Upper lobe of left lung (tissue), 4 donors: ENCODE results near the gene NVL.

Experiments used
- CTCF ChIP-seq, 6 experiments: fragments of 450-650 bp in 4 of 6; fragments of 200-600 bp in 2 of 6; sonication (generic) in 2 of 6; IDR thresholded peaks; one replicate each; pipeline ENCODE4 v1.5.1; 2016 to 2019; ENCODE audit warnings: antibody characterized with exemption in 6 of 6
- EP300 ChIP-seq, 4 donors: sonication (generic); formaldehyde crosslinking; IDR thresholded peaks; one replicate each; pipeline ENCODE4 v1.5.1; 2017; ENCODE audit warnings: antibody characterized with exemption in 4 of 4, control low read depth in 2 of 4
- POLR2A ChIP-seq, 4 donors: fragments of 450-650 bp; IDR thresholded peaks; one replicate each; pipeline ENCODE4 v1.5.1; 2016 to 2017; ENCODE audit warnings: antibody characterized with exemption in 4 of 4, mild to moderate bottlenecking in 2 of 4
- POLR2AphosphoS5 ChIP-seq, 2 donors: sonication (generic); formaldehyde crosslinking; IDR thresholded peaks; one replicate each; pipeline ENCODE4 v1.5.1; 2017; ENCODE audit warnings: antibody characterized with exemption in 2 of 2

DNA sequence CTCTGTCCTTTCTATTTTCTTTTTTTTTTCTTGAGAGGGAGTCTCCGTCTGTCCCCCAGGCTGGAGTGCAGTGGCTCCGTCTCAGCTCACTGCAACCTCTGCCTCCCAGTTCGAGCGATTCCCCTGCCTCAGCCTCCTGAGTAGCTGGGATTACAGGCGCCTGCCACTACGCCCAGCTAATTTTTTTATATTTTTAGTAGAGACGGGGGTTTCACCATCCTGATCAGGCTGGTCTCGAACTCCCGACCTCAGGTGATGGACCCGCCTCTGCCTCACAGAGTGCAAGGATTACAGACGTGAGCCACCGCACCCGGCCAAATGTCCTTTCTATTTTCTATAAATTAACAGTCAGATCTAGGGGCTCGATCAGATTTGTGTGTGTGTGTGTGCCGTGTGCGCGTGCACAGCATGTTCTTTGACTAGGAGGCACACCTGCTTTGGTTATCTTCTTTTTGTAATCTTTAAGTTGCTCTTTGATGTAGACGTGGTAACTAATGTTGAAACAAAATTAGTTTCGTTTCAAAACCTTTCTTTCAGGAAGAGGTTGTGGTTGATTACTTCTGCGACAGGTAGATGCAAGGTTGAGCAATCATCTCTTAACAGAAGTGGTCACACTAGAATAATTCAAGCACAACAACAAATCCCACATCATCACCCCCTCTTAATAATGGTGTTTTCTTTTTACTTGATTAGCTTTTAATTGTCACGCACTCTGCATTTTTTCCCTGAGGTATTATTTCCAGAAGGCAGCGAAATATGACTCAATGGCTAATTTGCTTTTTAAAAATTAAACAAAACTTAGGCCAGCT is 147.7 kb downstream of the NVL start:
- TF ChIP-seq CTCF (IDR thresholded peaks at IDR 0.05) = no peak
- TF ChIP-seq POLR2A (IDR thresholded peaks at IDR 0.05) = no peak
- no peak for TF ChIP-seq POLR2AphosphoS5 (IDR thresholded peaks at IDR 0.05)
- no peak for TF ChIP-seq EP300 (IDR thresholded peaks at IDR 0.05)
